Thyroid gland (tissue), 4 donors: ENCODE results near the gene INPP5D.

Source experiments
- CTCF ChIP-seq, 6 experiments: fragments of 200-600 bp in 3 of 6; fragments of 450-650 bp in 3 of 6; sonication (generic) in 3 of 6; IDR thresholded peaks; one replicate each; pipeline ENCODE4 v1.5.1; 2016 to 2019; ENCODE audit warnings: antibody characterized with exemption in 6 of 6, mild to moderate bottlenecking in 2 of 6, inconsistent platforms in 1 of 6, moderate library complexity in 1 of 6
- POLR2A ChIP-seq, 2 donors: fragments of 450-650 bp; IDR thresholded peaks; one replicate each; pipeline ENCODE4 v1.6.1; 2017; ENCODE audit warnings: antibody characterized with exemption in 2 of 2, mild to moderate bottlenecking in 2 of 2, moderate library complexity in 1 of 2

GRCh38 chr2:233114421-233114861 lies 54.3 kb downstream of the INPP5D start:
- TF ChIP-seq CTCF (IDR thresholded peaks at IDR 0.05) (no peak), POLR2A (IDR thresholded peaks at IDR 0.05) (no peak)
